AG04450 (cell line): ENCODE measurements around the gene PPP4R3B. TPM values are rescaled to one million over a fixed set of nuclear protein-coding genes. Genes with fewer than 3 reads are reported as not detected.

Source experiments
- CTCF ChIA-PET: fragments of 300-600, 350-600 bp; formaldehyde crosslinking; extraction: SDS; loops from one replicate; lab custom pipeline; 2022; ENCODE audit warnings: antibody characterized with exemption, inconsistent platforms; lab: Charles Lee
- POLR2A ChIA-PET: fragments of 350-600 bp; formaldehyde crosslinking; extraction: SDS; loops from one replicate; lab custom pipeline; 2021; ENCODE audit warnings: antibody characterized with exemption, inconsistent platforms; lab: Yijun Ruan, JAX
- DNase-seq: peaks from one replicate; pipeline ENCODE4 v3.0.0-alpha.2; 2011; ENCODE audit warnings: low read depth, low spot score
- H3K27ac ChIP-seq: one replicate; pipeline ENCODE4 v1.5.1; 2012; ENCODE audit warnings: low read depth, low read length, control low read depth
- H3K27me3 ChIP-seq: one replicate; pipeline ENCODE4 v1.6.0; 2012; ENCODE audit warnings: low read length; ENCODE audit not compliant: control insufficient read depth, insufficient read depth
- H3K4me3 ChIP-seq: 2 replicates; pipeline ENCODE4 v1.5.1; 2011; ENCODE audit warnings: mild to moderate bottlenecking, low read depth, low read length, control low read depth
- H3K9me3 ChIP-seq: 2 replicates; pipeline ENCODE4 v1.5.1; 2012; ENCODE audit warnings: low read length; ENCODE audit not compliant: control insufficient read depth, insufficient read depth
- CTCF ChIP-seq: IDR thresholded peaks from 2 replicates; pipeline ENCODE4 v1.5.1; 2011; ENCODE audit warnings: low read depth, low read length, control low read depth, inconsistent platforms
- polyA plus RNA-seq: library from polyadenylated mRNA; depleted of rRNA; stranded (reverse); fragments of >200 nt; gene quantifications from 2 replicates; pipeline ENCODE4 v1.2.3, GENCODE V29; 2011

The PPP4R3B gene
- polyA plus RNA-seq, 1 experiment, result 38.3 TPM

- POLR2A ChIA-PET, result interaction anchor here (0.6 to 0.7 kb wide), 2 partner anchors 26 to 36 kb away, joined by 4 to 5 read pairs; no protein-coding TSS in a partner anchor
- CTCF ChIA-PET, result interaction anchor here (0.6 kb wide), 1 partner anchor 14 kb away, joined by 3 read pairs; no protein-coding TSS in a partner anchor
Observed at GRCh38 chr2:55609193-55609794, 8.1 kb downstream of the PPP4R3B start.

GRCh38 chr2:55607717-55608116 lies 9.7 kb downstream of the PPP4R3B start:
- Histone ChIP-seq H3K27ac (no peak overlapping the region), H3K4me3 (no peak overlapping the region), H3K27me3 (no peaks in the 10 kb centered on the region), H3K9me3 (no peaks in the 10 kb centered on the region)
- POLR2A ChIA-PET, result no interaction called here
- TF ChIP-seq CTCF, result no peak
- CTCF ChIA-PET, result no interaction called here
- DNase-seq, result no peak

More at GRCh38 chr2:55609193-55609794, 8.1 kb downstream of the PPP4R3B start:
- Histone ChIP-seq H3K4me3 (no peak overlapping the region), H3K9me3 (no peaks in the 10 kb centered on the region), H3K27me3 (no peaks in the 10 kb centered on the region), H3K27ac (no peak overlapping the region)
- DNase-seq, result no peak
- no peak for TF ChIP-seq CTCF

DNA sequence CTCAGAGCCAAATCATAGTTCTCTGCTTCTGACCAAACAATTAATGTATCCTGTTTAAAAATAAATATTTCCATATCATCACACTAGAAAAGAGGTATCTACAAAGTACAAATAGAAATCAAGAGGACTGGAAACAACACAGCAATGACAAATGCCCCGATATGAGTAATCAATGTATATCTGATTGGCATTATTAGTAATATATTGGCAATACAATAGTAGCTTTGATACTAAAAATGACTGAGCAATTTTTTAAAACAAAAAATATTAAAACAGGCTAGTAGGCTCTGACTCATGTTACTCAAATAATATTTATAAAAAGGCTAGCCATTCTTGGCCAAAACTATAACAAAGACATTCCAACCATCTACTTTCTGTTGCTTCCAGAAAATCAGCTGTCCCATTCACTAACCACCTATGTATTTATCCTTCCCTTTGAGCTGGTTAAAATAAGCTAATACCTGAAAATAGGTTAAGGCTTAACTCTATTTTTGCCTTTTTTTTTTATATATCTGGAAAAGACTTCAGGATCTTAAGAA lies 13.3 kb downstream of the PPP4R3B start:
- no peak for TF ChIP-seq CTCF
- Histone ChIP-seq H3K27ac (peak overlapping the region; percentile 3), H3K27me3 (no peaks in the 10 kb centered on the region), H3K9me3 (no peaks in the 10 kb centered on the region), H3K4me3 (no peak overlapping the region)
- POLR2A ChIA-PET, result interaction anchor here (0.6 to 1.3 kb wide), 4 partner anchors 13 to 85 kb away, joined by 3 to 4 read pairs (median 3); partner anchors contain the start of genes CFAP36 and PPP4R3B
- no peak for DNase-seq
- CTCF ChIA-PET, result interaction anchor here (0.7 to 1.5 kb wide), 2 partner anchors 14 to 357 kb away, joined by 4 to 5 read pairs; partner anchors contain the start of gene PPP4R3B

DNA sequence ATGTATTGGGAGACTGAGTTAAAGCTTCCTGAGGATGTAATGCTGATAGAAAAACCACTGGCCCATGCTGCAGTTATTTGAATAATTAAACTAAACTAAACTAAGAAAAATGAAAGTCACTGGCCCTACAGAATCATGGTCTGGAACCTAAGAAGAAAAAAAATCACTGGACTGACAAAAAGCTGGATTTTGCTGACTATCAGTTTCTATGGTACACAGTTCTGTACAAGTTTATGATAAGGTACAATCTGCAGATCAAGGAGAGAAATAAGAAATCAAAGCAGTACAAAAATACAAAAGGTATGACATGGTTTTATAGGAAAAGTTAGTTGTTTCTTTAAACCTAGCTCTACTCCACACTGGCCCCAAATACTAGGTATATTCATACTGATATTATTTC lies 15.6 kb downstream of the PPP4R3B start:
- Histone ChIP-seq H3K27me3 (no peaks in the 10 kb centered on the region), H3K9me3 (no peaks in the 10 kb centered on the region), H3K27ac (no peak overlapping the region), H3K4me3 (no peak overlapping the region)
- ChIA-PET POLR2A (no interaction called here), CTCF (no interaction called here)
- TF ChIP-seq CTCF, result no peak
- DNase-seq, result no peak
